B cell (primary cell): ENCODE data around the gene TANC1. TPM values are rescaled to one million over a fixed set of nuclear protein-coding genes. Genes with fewer than 3 reads are reported as not detected.

ENCODE experiments used
- ATAC-seq: fragments of 200-7000 bp; cut with Tn5 transposase; one replicate; pipeline ENCODE4 v1.10.0; 2021; ENCODE audit warnings: low read depth, mild to moderate bottlenecking, moderate number of reproducible peaks, moderate library complexity
- CTCF ChIA-PET: fragments of 350-600 bp; sonication (Branson Sonifier 250); formaldehyde crosslinking; loops from one replicate; lab custom pipeline; 2021; ENCODE audit warnings: antibody characterized with exemption, inconsistent platforms; lab: Charles Lee
- POLR2A ChIA-PET: fragments of 350-600 bp; sonication (Branson Sonifier 250); formaldehyde crosslinking; loops from one replicate; lab custom pipeline; 2021; ENCODE audit warnings: antibody characterized with exemption; lab: Charles Lee
- DNase-seq: peaks from one replicate; pipeline ENCODE4 v3.0.0; 2013
- H2AFZ ChIP-seq: 2 replicates; pipeline ENCODE4 v1.6.1; 2012; ENCODE audit warnings: mild to moderate bottlenecking, low read depth, low read length; ENCODE audit not compliant: insufficient read depth, poor library complexity, severe bottlenecking
- H3K27ac ChIP-seq, 2 donors: 1 replicate in 1 of 2; 2 replicates in 1 of 2; pipeline ENCODE4 v1.5.1; 2012 to 2013; ENCODE audit warnings: low read length in 2 of 2, mild to moderate bottlenecking in 2 of 2, moderate library complexity in 1 of 2
- H3K27me3 ChIP-seq, 4 experiments: fragments of 200-600 bp in 1 of 4; sonication (generic) in 1 of 4; replicated peaks in 1 of 4; 1 replicate in 2 of 4; 2 replicates in 2 of 4; pipeline versions ENCODE4 v1.6.1 to v1.7.0; 2013 to 2016; ENCODE audit warnings: low read length in 3 of 4, mild to moderate bottlenecking in 2 of 4, mixed read lengths in 1 of 4, moderate library complexity in 1 of 4; ENCODE audit not compliant: insufficient read depth in 4 of 4, control insufficient read depth in 3 of 4; ENCODE audit errors: control extremely low read depth in 1 of 4
- H3K36me3 ChIP-seq, 2 experiments: replicated peaks in 1 of 2; 1 replicate in 1 of 2; 2 replicates in 1 of 2; pipeline versions ENCODE4 v1.6.1 to v1.7.1; 2013; ENCODE audit warnings: low read length in 1 of 2; ENCODE audit not compliant: insufficient read depth in 2 of 2, control insufficient read depth in 1 of 2; ENCODE audit errors: control extremely low read depth in 1 of 2, extremely low read depth in 1 of 2
- H3K4me1 ChIP-seq, 2 donors: fragments of 200-600 bp in 1 of 2; sonication (generic) in 1 of 2; 1 replicate in 1 of 2; 2 replicates in 1 of 2; pipeline versions ENCODE4 v1.5.1 to v1.6.1; 2013 to 2017; ENCODE audit warnings: low read length in 2 of 2; ENCODE audit not compliant: control insufficient read depth in 2 of 2, insufficient read depth in 2 of 2
- H3K4me2 ChIP-seq: replicated peaks from 2 replicates; pipeline ENCODE3; 2012; ENCODE audit warnings: mild to moderate bottlenecking, low read depth, low read length; ENCODE audit not compliant: poor library complexity, severe bottlenecking
- H3K4me3 ChIP-seq, 5 experiments: fragments of 200-600 bp in 1 of 5; sonication (generic) in 1 of 5; 1 replicate in 3 of 5; 2 replicates in 2 of 5; pipeline versions ENCODE4 v1.5.1 to v1.7.0; 2011 to 2016; ENCODE audit warnings: low read length in 4 of 5, mild to moderate bottlenecking in 4 of 5, low read depth in 2 of 5, control low read depth in 1 of 5, moderate library complexity in 1 of 5; ENCODE audit not compliant: insufficient read depth in 1 of 5; ENCODE audit errors: control extremely low read depth in 1 of 5, extremely low read depth in 1 of 5
- H3K79me2 ChIP-seq: fragments of 200-600 bp; sonication (generic); one replicate; pipeline ENCODE4 v1.6.0; 2016; ENCODE audit warnings: low read length; ENCODE audit not compliant: control insufficient read depth, insufficient read depth
- H3K9ac ChIP-seq: fragments of 200-600 bp; sonication (generic); 2 replicates; pipeline ENCODE4 v1.6.1; 2017; ENCODE audit warnings: mild to moderate bottlenecking, low read length, moderate library complexity
- H3K9me3 ChIP-seq, 3 donors: one replicate each; pipeline versions ENCODE4 v1.6.1 to v1.7.1; 2013; ENCODE audit warnings: low read length in 2 of 3; ENCODE audit not compliant: control insufficient read depth in 2 of 3, insufficient read depth in 1 of 3; ENCODE audit errors: control extremely low read depth in 1 of 3
- H4K20me1 ChIP-seq: 2 replicates; pipeline ENCODE4 v1.6.0; 2012; ENCODE audit warnings: mild to moderate bottlenecking, low read length; ENCODE audit not compliant: insufficient read depth, control insufficient read depth, poor library complexity, severe bottlenecking
- H3K27ac Mint-ChIP-seq: one replicate; pipeline ENCODE4 v1.8.0; 2021; ENCODE audit warnings: mixed read lengths
- H3K27me3 Mint-ChIP-seq: one replicate; pipeline ENCODE4 v1.8.0; 2021; ENCODE audit warnings: mixed read lengths
- H3K4me1 Mint-ChIP-seq: one replicate; pipeline ENCODE4 v1.8.0; 2021; ENCODE audit warnings: mixed read lengths
- H3K4me3 Mint-ChIP-seq: one replicate; pipeline ENCODE4 v1.8.0; 2021; ENCODE audit warnings: mixed read lengths
- H3K9me3 Mint-ChIP-seq: one replicate; pipeline ENCODE4 v1.8.0; 2022; ENCODE audit warnings: mixed read lengths; ENCODE audit not compliant: insufficient read depth
- CTCF ChIP-seq: fragments of 200-600 bp; IDR thresholded peaks from one replicate; pipeline ENCODE4 v1.8.0; 2022; ENCODE audit warnings: antibody characterized with exemption, mild to moderate bottlenecking
- EZH2 ChIP-seq: IDR thresholded peaks from 2 replicates; pipeline ENCODE4 v1.6.1; 2012; ENCODE audit warnings: borderline replicate concordance, low read depth, mild to moderate bottlenecking, moderate library complexity, low read length; ENCODE audit not compliant: insufficient read depth, poor library complexity, severe bottlenecking
- WGBS: methylation state at CpG from one replicate; pipeline ENCODE4 v1.1.5; 2013; ENCODE audit warnings: missing lambda C conversion rate; ENCODE audit not compliant: insufficient coverage; 5-methylcytosine and 5-hydroxymethylcytosine counted together
- intact Hi-C: fragments of 100-400 bp; cut with micrococcal nuclease; formaldehyde crosslinking; loops from one replicate; pipeline ENCODE4 v1.10.0; 2022
- polyA plus RNA-seq: library from polyadenylated mRNA; depleted of rRNA; stranded (reverse); fragments of >200 nt; gene quantifications from 2 replicates; pipeline ENCODE4 v1.2.3, GENCODE V29; 2012
- total RNA-seq, 2 donors: library from RNA; stranded (reverse); fragments of 120-200 nt in 1 of 2; gene quantifications; 1 replicate in 1 of 2; 2 replicates in 1 of 2; pipeline versions ENCODE4 v1.2.3 to v1.2.4, GENCODE V29; 2013 to 2022

TANC1 gene
- total and polyA plus RNA-seq, 2 donors (not counting 1 experiment from before 2014, with no cell fraction given) = 0.13 TPM; not detected in 1

DNA sequence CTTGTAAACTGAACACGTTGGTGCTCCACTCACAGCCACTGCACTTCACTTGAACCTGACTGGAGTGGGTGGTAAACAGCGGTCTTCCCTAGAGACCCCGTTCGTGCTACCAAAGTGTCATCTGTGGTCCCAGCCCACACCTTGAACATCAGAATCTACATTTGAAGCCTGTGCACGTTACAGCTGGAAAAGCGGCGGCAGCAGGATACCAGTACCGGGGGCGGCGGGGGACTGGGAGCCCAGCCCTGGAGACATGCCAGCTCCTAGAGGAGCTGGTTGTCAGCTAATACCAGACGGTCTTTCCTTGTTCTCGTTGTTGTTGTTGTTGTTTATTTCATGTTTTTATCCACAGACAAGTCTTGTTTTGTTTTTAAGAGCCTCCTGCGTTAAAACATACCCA, 161.4 kb downstream of the TANC1 start:
- DNase-seq (no peak), ATAC-seq (no peak)
- Histone ChIP-seq H2AFZ (no peak overlapping the region), H3K9me3 (peaks cover 0 to 3% (median 0%) of the 10 kb centered on the region in 3 donors), H3K27ac (no peak overlapping the region), H3K4me3 (no peak overlapping the region), H3K27me3 (peaks cover 0 to 4% (median 0%) of the 10 kb centered on the region in 4 experiments), H3K4me2 (no peak overlapping the region), H4K20me1 (no peaks in the 10 kb centered on the region), H3K36me3 (no peaks in the 10 kb centered on the region), H3K9ac (no peak overlapping the region), H3K79me2 (no peaks in the 10 kb centered on the region), H3K4me1 (peaks cover 0 to 3% of the 10 kb centered on the region in 2 donors)
- Mint-ChIP-seq H3K4me3 (no peak overlapping the region), H3K9me3 (no peaks in the 10 kb centered on the region), H3K27ac (no peak overlapping the region), H3K4me1 (peaks cover 2% of the 10 kb centered on the region), H3K27me3 (peaks cover 6% of the 10 kb centered on the region)
- TF ChIP-seq CTCF = no peak
- WGBS = 27% methylated on average over 7 of the region's 13 CpGs
- ChIA-PET CTCF (interaction anchor here (1.3 to 2.3 kb wide), 2 partner anchors 9 to 11 kb away, joined by 3 to 8 read pairs; no protein-coding TSS in a partner anchor), POLR2A (no interaction called here)
- intact Hi-C loops = no loop called here

DNA sequence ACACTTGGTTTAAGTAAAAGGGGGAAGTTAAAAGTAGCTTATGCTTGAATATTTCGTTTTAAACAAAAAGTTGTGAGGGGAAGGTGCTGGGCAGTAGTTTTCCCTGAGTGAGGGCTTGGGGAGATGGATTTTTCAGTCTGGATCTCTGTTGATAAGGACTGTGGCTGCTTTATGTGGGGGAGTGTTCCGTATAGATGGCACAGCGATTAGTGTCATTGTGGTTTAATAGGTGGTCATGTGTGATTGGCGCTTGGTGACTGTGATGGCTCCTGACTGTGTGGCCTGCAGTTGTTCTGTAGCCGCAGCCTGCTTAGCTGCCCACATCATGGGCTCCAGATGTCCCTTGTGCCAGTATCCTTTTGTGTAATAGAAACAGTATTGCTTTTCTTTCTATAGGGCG, 161.9 kb downstream of the TANC1 start:
- peaks cover 6% of the 10 kb centered on the region for H3K27me3 Mint-ChIP-seq
- DNase-seq (no peak), ATAC-seq (no peak)
- CTCF ChIA-PET = interaction anchor here (1.3 kb wide), 1 partner anchor 10 kb away, joined by 3 read pairs; no protein-coding TSS in a partner anchor
- H3K27ac Mint-ChIP-seq = no peak overlapping the region
- WGBS = 46% methylated on average over 4 of the region's 6 CpGs
- no peak overlapping the region for H3K27ac ChIP-seq
- no peak overlapping the region for H3K4me3 Mint-ChIP-seq
- H4K20me1 ChIP-seq = no peaks in the 10 kb centered on the region
- no peaks in the 10 kb centered on the region for H3K36me3 ChIP-seq
- no peak overlapping the region for H3K9ac ChIP-seq
- H3K27me3 ChIP-seq = peaks cover 0 to 4% (median 0%) of the 10 kb centered on the region in 4 experiments
- peaks cover 0 to 3% (median 0%) of the 10 kb centered on the region in 3 donors for H3K9me3 ChIP-seq
- TF ChIP-seq CTCF = no peak
- no peak for TF ChIP-seq EZH2
- H3K4me2 ChIP-seq = no peak overlapping the region
- H3K4me1 ChIP-seq = no peaks in the 10 kb centered on the region
- no peaks in the 10 kb centered on the region for H3K9me3 Mint-ChIP-seq
- POLR2A ChIA-PET = no interaction called here
- intact Hi-C loops = no loop called here
- no peak overlapping the region for H3K4me3 ChIP-seq
- peaks cover 2% of the 10 kb centered on the region for H3K4me1 Mint-ChIP-seq
- H2AFZ ChIP-seq = no peak overlapping the region
- no peaks in the 10 kb centered on the region for H3K79me2 ChIP-seq
